AG09319 (cell line): ENCODE measurements around the gene CALD1.

ENCODE experiments used
- DNase-seq: peaks from one replicate; pipeline ENCODE4 v3.0.0-alpha.2; 2010; ENCODE audit warnings: low read depth; ENCODE audit errors: extremely low read depth
- CTCF ChIP-seq: IDR thresholded peaks from 2 replicates; pipeline ENCODE4 v1.5.1; 2011; ENCODE audit warnings: low read depth, mild to moderate bottlenecking, inconsistent platforms, low read length, moderate library complexity

Gene CALD1

GRCh38 chr7:134737566-134738345 lies 41.7 kb upstream of the CALD1 start:
- DNase-seq, result peak; percentile 82
- no peak for TF ChIP-seq CTCF

GRCh38 chr7:134739362-134739761 lies 40.1 kb upstream of the CALD1 start:
- DNase-seq, result no peak
- TF ChIP-seq CTCF, result no peak

DNA sequence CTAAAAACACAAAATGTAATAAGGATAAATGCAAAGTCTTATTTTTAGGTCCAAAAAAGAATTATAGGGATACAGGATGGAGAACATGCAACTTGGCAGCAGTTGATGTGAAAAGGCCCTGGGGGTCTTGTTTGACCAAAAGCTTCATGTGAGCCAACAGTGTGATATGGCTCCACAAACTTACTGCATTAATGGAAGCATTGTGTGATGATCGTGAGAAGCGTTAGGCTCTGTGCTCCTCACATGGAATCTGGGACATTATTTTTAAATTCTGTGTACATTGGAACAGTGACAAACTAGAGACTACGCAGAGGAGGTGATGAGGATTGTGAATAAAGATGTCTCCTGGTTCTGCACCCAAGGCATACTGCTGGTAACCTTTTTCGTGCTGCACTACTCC lies 39.1 kb upstream of the CALD1 start:
- DNase-seq, result no peak
- no peak for TF ChIP-seq CTCF

GRCh38 chr7:134741907-134742635 lies 37.4 kb upstream of the CALD1 start:
- no peak for DNase-seq
- TF ChIP-seq CTCF, result no peak

DNA sequence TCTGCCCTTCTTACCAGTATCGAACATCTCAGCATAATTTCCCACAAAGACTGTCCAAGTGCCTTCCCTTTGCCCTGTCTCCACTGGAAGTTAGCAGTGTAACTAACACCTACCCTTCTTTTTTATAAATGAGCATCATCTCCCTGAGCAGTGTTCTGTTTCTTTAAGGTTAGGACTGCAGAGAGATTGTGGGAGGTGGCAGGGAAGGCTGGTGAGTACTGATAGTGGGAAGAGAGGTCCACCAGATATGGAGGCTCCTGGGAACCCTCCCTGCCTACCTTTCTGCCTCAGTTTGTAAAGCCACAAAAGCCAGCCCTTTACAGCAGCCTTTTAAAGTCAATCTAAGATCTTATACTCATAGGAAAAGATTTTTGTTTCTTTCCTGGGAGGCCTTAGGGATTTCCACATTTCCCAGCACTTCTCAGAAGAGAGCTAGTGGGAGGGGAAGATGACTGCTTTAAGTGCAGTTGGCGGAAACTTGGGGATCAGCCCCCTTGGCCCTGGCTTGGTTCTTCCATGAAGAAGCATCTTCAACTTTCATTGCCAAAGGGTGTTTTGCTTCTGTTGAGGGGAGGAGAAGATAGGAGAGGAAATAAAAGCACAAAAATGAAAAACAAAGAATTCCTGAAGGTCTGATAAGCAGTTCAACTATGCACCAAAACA lies 36.6 kb upstream of the CALD1 start:
- TF ChIP-seq CTCF, result no peak
- DNase-seq, result peak; percentile 89

DNA sequence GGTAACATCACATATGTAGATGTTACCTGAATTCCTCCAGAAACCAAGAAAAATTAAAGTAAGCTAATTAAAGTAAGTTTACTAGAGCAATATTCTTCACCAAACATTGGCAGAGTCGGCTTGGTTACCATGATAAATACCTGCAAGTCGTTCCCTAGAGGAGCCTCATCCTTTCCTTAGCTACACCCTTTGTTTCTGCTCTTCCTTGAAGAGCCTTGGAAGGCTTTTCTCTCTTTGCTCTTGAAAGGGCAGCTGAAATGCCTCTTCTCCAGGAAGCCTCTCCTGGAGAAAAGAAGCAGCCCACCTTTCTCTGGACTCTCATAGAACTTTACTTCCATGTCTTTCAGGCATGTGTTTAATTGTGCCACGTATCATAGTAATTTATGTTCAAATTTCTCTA lies 34.9 kb upstream of the CALD1 start:
- DNase-seq, result no peak
- TF ChIP-seq CTCF, result no peak

- DNase-seq, result no peak
- no peak for TF ChIP-seq CTCF
Measured at GRCh38 chr7:134747326-134747725, 32.1 kb upstream of the CALD1 start.
